Measurements from ENCODE around the gene LUZP2. TPM values are rescaled to one million over a fixed set of nuclear protein-coding genes. Genes with fewer than 3 reads are reported as not detected.

The LUZP2 gene
- total and polyA plus RNA-seq, 2 of the 8 experiments (the other 6 are each of a cell fraction or from before 2014, with no cell fraction given) = 0.79 to 1.5 TPM

- CTCF ChIA-PET (ENCODE audit: partially characterized antibody) = no interaction called here
- no peaks in the 10 kb centered on the region for H3K79me1 ChIP-seq (ENCODE audit: low read depth, low read length)
- H3K4me3 ChIP-seq (ENCODE audit: extremely low read depth in 1 of 4, insufficient read depth in 2 of 4, low read depth in 3 of 4, low read length in 4 of 4) = no peak overlapping the region
- H3K27ac ChIP-seq (ENCODE audit: low read depth, low read length) = no peak overlapping the region
- H4K20me1 ChIP-seq (replicated peaks in 1 of 2; ENCODE audit: control insufficient read depth in 1 of 2, insufficient read depth in 2 of 2, low read length in 2 of 2) = no peaks in the 10 kb centered on the region
- H3K9me3 ChIP-seq (ENCODE audit: insufficient read depth in 2 of 2, low read depth in 1 of 2, low read length in 1 of 2) = no peaks in the 10 kb centered on the region
- no peak overlapping the region for H3K4me2 ChIP-seq (ENCODE audit: insufficient read depth in 1 of 2, low read depth in 2 of 2, low read length in 2 of 2)
- H3K23me2 ChIP-seq (ENCODE audit: low read depth, low read length) = no peaks in the 10 kb centered on the region
- FAIRE-seq (no peak), DNase-seq (ENCODE audit: low read depth in 1 of 2, low spot score in 2 of 2) (no peak)
- H4K5ac ChIP-seq (ENCODE audit: insufficient read length, low read depth, low read length) = no peak overlapping the region
- H3K9ac ChIP-seq (replicated peaks in 1 of 4; ENCODE audit: extremely low read depth in 1 of 4, low read depth in 3 of 4, low read length in 3 of 4) = no peak overlapping the region
- no peak overlapping the region for H4K91ac ChIP-seq (replicated peaks; ENCODE audit: insufficient read length, low read length)
- H2BK5ac ChIP-seq (ENCODE audit: low read depth, low read length) = no peak overlapping the region
- no peaks in the 10 kb centered on the region for H3K4me1 ChIP-seq (replicated peaks in 1 of 4; ENCODE audit: control insufficient read depth in 3 of 4, insufficient read depth in 4 of 4, low read length in 3 of 4)
- no peak overlapping the region for H3K56ac ChIP-seq (replicated peaks; ENCODE audit: insufficient read length, low read depth, low read length)
- H2BK120ac ChIP-seq (replicated peaks; ENCODE audit: low read depth, low read length) = no peak overlapping the region
- H3K23ac ChIP-seq (ENCODE audit: insufficient read length) = no peak overlapping the region
- H3K4ac ChIP-seq (replicated peaks; ENCODE audit: insufficient read length, low read depth, low read length) = no peak overlapping the region
- H3K36me3 ChIP-seq (ENCODE audit: control insufficient read depth in 2 of 4, insufficient read depth in 4 of 4, low read length in 3 of 4) = no peaks in the 10 kb centered on the region
- no peaks in the 10 kb centered on the region for H3K79me2 ChIP-seq (ENCODE audit: control insufficient read depth in 1 of 2, insufficient read depth in 2 of 2, low read length in 2 of 2)
- H4K8ac ChIP-seq (ENCODE audit: extremely low read depth, insufficient read depth, low read length) = no peak overlapping the region
- no peak overlapping the region for H2BK15ac ChIP-seq (ENCODE audit: low read length)
- 86% methylated on average over 2 of the region's 2 CpGs; no CpG with 5 or more reads in 1 of the 2 experiments for WGBS, 2 experiments (ENCODE audit: extremely low coverage in 1 of 2, insufficient coverage in 1 of 2, insufficient read length in 1 of 2, insufficient replicate concordance in 2 of 2, low coverage in 1 of 2, low lambda C conversion rate in 2 of 2, missing lambda C conversion rate in 1 of 2)
- H2AFZ ChIP-seq (ENCODE audit: low read length) = no peak overlapping the region
- no peak overlapping the region for H2BK20ac ChIP-seq (ENCODE audit: low read length)
- H3K18ac ChIP-seq (ENCODE audit: extremely low read depth, low read length) = no peak overlapping the region
- POLR2A ChIA-PET (ENCODE audit: partially characterized antibody) = no interaction called here
- H3K27me3 ChIP-seq (replicated peaks in 1 of 4; ENCODE audit: control insufficient read depth in 3 of 4, extremely low read depth in 1 of 4, insufficient read depth in 3 of 4, low read length in 3 of 4) = no peaks in the 10 kb centered on the region
- no peak overlapping the region for H2BK12ac ChIP-seq (ENCODE audit: low read depth, low read length)
- H3K14ac ChIP-seq (ENCODE audit: insufficient read length) = no peak overlapping the region
- H2AK5ac ChIP-seq (ENCODE audit: low read depth, low read length) = no peak overlapping the region
- no peak for TF ChIP-seq TCF12 (IDR thresholded peaks at IDR 0.05; ENCODE audit: low read depth, low read length)
- no peak for TF ChIP-seq EP300 (IDR thresholded peaks at IDR 0.05; ENCODE audit: borderline replicate concordance in 1 of 2, low read depth in 2 of 2, low read length in 2 of 2)
- TF ChIP-seq SP4 (IDR thresholded peaks at IDR 0.05; ENCODE audit: low read length) = no peak
- TF ChIP-seq POLR2AphosphoS5 (IDR thresholded peaks at IDR 0.05; ENCODE audit: low read depth, low read length) = no peak
- no peak for TF ChIP-seq JUND (IDR thresholded peaks at IDR 0.05; ENCODE audit: low read length)
- no peak for TF ChIP-seq SAP30 (IDR thresholded peaks at IDR 0.05; ENCODE audit: insufficient read depth, insufficient replicate concordance, low read length)
- no peak for TF ChIP-seq CTCF (IDR thresholded peaks at IDR 0.05; ENCODE audit: control extremely low read depth in 1 of 3, insufficient read depth in 1 of 3, low read depth in 1 of 3, low read length in 3 of 3)
- TF ChIP-seq, protein P1, sequence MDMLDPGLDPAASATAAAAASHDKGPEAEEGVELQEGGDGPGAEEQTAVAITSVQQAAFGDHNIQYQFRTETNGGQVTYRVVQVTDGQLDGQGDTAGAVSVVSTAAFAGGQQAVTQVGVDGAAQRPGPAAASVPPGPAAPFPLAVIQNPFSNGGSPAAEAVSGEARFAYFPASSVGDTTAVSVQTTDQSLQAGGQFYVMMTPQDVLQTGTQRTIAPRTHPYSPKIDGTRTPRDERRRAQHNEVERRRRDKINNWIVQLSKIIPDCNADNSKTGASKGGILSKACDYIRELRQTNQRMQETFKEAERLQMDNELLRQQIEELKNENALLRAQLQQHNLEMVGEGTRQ (IDR thresholded peaks at IDR 0.05; ENCODE audit: low read length) = no peak
- TF ChIP-seq, protein P2, sequence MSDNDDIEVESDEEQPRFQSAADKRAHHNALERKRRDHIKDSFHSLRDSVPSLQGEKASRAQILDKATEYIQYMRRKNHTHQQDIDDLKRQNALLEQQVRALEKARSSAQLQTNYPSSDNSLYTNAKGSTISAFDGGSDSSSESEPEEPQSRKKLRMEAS (IDR thresholded peaks at IDR 0.05) = no peak
- no peak for TF ChIP-seq GTF2F1 (IDR thresholded peaks at IDR 0.05; ENCODE audit: borderline replicate concordance, low read depth, low read length)
- TF ChIP-seq CBX5 (IDR thresholded peaks at IDR 0.05; ENCODE audit: low read depth, low read length) = no peak
Measured at GRCh38 chr11:24872186-24872585, 375.3 kb downstream of the LUZP2 start.

Data from H1 (cell line).